ENCODE results near the gene CPXCR1.
"Not testable (repeated sequence)": the region's sequence is repeated elsewhere in the genome, so short reads cannot be mapped to it uniquely, and the experiment has no call there.

CPXCR1 gene
- total RNA-seq: 0 reads per million in 2 donors

DNA sequence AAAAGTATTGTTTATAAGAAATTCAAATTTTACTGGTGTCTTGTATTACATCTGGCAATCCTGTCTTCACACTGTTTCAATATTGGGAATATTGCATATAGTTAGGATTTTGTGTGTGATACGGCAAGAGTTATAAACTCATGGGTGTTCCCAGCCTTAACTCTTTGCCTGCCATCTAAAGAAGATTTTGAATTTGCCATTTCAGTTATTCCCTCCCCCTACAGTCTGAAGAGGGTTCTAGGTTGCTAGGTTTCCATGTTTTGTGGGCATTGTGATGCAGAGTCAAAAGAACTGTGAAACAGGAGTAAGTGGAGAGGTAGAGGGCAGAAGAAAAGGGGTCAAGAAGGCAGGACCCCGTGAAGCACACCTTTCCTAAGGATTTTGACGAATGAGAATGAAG, at the start of gene CPXCR1:
TSS of gene CPXCR1 (plus strand) at position 301 of the 400 bp plus-strand sequence. CDS start 6,190 bp downstream, outside the sequence.
- DNase-seq: no peak

DNA sequence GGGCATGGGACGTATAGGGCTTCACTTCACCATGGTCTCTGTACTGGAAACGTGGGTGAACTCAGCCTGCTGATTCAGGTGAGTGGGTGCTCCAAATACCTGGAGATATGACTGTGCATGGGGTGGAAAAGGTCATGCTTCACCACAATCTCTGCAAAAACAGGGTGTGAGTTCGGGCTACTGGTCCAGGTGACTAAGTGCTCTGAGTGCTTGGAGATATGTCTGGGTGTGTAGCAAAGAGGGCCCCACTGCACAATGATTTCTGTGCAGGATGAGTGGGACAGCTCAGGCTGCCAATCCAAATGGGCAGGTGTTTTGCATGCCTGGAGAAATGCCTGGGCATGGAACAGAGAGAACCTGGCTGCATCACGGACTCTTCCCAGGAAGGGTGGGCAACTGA, 11.2 kb upstream of the CPXCR1 start:
- DNase-seq: no peak

DNA sequence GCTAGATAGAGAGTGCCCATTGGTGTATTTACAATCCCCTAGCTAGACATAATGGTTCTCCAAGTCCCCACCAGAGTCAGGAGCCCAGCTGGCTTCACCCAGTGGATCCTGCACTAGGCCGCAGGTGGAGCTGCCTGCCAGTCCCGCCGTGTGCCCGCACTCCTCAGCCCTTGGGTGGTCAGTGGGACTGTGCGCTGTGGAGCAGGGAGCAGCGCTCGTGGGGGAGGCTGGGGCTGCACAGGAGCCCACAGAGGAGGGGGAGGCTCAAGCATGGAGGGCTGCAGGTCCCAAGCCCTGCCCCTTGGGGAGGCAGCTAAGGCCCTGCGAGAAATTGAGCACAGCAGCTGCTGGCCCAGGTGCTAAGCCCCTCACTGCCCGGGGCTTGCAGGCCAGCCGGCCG, 810 bp upstream of the CPXCR1 start:
- DNase-seq: not testable (repeated sequence)

DNA sequence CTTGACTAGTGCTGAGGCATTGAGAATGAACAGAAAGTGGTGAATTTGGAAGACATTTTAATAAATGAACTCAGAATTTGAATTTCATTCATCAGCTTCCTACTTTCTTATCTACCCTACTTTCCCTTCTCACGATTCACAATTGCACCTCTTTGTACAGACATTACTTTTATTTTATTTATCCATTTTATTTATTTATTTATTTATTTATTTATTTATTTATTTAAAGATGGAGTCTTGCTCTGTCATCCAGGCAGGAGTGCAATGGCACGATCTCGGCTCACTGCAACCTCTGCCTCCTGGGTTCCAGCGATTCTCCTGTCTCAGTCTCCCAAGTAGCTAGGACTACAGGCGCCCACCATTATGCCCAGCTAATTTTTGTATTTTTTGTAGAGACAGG, 5.3 kb downstream of the CPXCR1 start:
- DNase-seq: not testable (repeated sequence)

DNA sequence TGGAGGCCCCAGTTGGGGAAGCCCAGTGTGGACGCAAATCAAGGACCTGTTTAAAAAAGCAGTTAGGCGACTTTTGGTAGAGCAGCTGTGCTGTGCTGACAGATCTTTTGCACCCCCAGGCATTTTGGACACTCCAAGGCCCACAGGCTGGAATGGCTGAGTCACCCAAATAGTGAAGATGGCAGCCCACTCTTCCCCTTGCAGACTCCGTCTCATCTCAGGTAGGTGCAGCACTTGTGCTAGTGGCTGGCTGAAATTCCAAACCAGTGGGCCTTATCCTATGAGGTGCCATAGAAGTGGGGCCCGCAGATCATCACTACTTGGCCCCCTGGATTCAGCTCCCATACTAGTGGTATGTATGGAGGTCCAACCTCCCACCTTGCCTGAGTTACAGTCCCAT, 42.8 kb downstream of the CPXCR1 start:
- no peak for DNase-seq

Measured in activated gamma-delta T cell (primary cell).